Skeletal muscle tissue (tissue), 5 donors: Measurements from ENCODE around the gene TSBP1. TPM values are rescaled to one million over a fixed set of nuclear protein-coding genes. Genes with fewer than 3 reads are reported as not detected.

Experiments used
- H3K27ac ChIP-seq: one replicate; pipeline ENCODE4 v1.7.0; 2013; ENCODE audit warnings: mild to moderate bottlenecking, low read depth, low read length, inconsistent platforms
- H3K27me3 ChIP-seq, 3 donors: one replicate each; pipeline ENCODE4 v1.7.0; 2013; ENCODE audit warnings: low read length in 3 of 3; ENCODE audit not compliant: control insufficient read depth in 3 of 3, insufficient read depth in 3 of 3
- H3K36me3 ChIP-seq, 3 donors: one replicate each; pipeline ENCODE4 v1.7.0; 2013; ENCODE audit warnings: low read length in 3 of 3; ENCODE audit not compliant: control insufficient read depth in 3 of 3, insufficient read depth in 3 of 3
- H3K4me1 ChIP-seq, 3 donors: one replicate each; pipeline ENCODE4 v1.7.0; 2013; ENCODE audit warnings: low read length in 3 of 3, mild to moderate bottlenecking in 3 of 3; ENCODE audit not compliant: control insufficient read depth in 3 of 3, insufficient read depth in 3 of 3
- H3K4me3 ChIP-seq, 3 donors: one replicate each; pipeline ENCODE4 v1.7.0; 2013; ENCODE audit warnings: low read length in 3 of 3
- H3K9ac ChIP-seq, 3 donors: one replicate each; pipeline ENCODE4 v1.7.0; 2013; ENCODE audit warnings: low read length in 3 of 3, mild to moderate bottlenecking in 3 of 3, moderate library complexity in 2 of 3, low read depth in 1 of 3
- H3K9me3 ChIP-seq, 3 donors: one replicate each; pipeline ENCODE4 v1.7.0; 2013; ENCODE audit warnings: low read length in 3 of 3; ENCODE audit not compliant: control insufficient read depth in 3 of 3
- small RNA-seq: library from RNA; depleted of rRNA; stranded (forward); fragments of <200 nt; gene quantifications from one replicate; pipeline ENCODE3, GENCODE V24; 2014
- total RNA-seq: library from RNA; depleted of rRNA; stranded (reverse); fragments of >200 nt; gene quantifications from one replicate; pipeline ENCODE4 v1.2.3, GENCODE V29; 2014
- donor health status: Osteomylitis.

TSBP1 gene
- total RNA-seq, 1 donor from 2014 or later: not detected

DNA sequence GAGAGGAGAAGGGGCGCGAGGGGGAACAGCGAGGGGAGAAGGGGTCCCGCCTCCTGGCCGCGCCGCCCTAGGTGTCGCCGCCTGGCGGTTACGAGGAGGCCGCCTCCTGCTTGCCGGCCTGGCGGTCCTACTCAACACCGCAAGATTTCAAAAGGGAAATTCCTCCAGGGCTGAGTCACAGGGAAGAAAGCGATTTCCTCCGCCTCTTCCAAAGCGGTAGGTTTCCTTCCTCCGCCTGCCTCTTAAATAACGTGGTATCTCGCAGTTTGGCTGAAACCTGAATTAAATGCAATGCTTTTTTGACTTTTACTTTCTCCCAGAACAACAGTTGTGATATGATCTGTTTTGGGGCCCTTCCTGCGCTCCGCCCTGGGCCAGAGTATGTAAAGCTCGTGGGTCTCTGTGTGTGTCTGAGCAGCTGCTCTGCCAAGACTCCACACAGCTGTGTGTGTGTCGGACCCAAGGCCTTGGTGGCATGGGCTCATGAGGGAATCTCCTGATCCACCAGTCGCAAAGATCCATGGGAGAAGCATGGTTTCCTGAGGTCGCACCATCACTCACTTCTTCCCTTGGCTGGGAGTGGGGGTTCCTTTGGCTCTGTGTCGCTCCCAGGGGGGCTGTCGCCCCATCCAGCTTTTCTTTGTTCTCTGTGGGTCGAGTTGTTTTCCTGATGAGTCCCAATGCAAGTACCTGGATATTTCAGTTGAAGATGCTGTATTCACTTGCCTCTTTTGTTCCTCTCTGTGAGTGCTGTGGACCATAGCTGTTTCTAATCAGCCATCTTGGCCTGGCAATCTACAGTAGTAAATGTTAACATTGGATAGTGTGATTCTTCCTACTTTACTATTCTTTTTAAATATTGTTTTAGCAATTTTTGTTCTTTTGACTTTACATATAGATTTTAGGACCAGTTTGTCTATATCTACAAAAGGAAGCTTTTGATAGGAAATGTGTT, 116.2 kb downstream of the TSBP1 start:
- Histone ChIP-seq H3K9me3 (no peaks in the 10 kb centered on the region), H3K27ac (peak overlapping the region; percentile 77), H3K27me3 (peaks cover 0 to 3% (median 0%) of the 10 kb centered on the region in 3 donors), H3K4me3 (peak overlapping the region; percentile 58 to 71 (median 59)), H3K9ac (peak overlapping the region in 1 of 3 donors; percentile 4), H3K4me1 (peaks cover 4 to 6% (median 5%) of the 10 kb centered on the region in 3 donors), H3K36me3 (no peaks in the 10 kb centered on the region)

DNA sequence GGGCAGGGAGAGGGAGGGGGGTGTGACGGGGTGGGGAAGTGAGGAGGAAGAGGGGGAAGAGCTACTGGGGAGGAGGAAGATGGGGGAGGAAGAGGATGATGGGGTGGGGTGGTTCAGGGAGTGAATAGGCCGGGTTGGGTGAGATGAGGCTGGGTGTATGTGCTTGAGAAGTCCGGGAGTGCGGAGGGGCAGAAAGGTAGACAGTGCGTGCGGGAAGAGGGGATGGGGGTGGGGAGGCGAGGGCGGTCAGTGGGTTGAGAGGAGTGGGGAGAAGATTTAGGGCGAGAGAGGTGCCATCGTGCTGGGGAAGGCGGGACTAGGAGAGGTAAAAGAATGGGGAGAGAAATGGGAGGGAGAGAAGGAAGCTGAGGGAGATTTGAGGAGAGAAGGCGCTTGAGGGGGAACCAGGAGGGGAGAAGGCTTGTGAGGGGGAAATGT, 116.9 kb downstream of the TSBP1 start:
- Histone ChIP-seq H3K4me1 (peaks cover 4 to 6% (median 5%) of the 10 kb centered on the region in 3 donors), H3K9me3 (no peaks in the 10 kb centered on the region), H3K27ac (peak overlapping the region; percentile 77), H3K27me3 (peaks cover 0 to 3% (median 0%) of the 10 kb centered on the region in 3 donors), H3K36me3 (no peaks in the 10 kb centered on the region), H3K9ac (peak overlapping the region in 1 of 3 donors; percentile 4), H3K4me3 (peak overlapping the region; percentile 58 to 71 (median 59))

DNA sequence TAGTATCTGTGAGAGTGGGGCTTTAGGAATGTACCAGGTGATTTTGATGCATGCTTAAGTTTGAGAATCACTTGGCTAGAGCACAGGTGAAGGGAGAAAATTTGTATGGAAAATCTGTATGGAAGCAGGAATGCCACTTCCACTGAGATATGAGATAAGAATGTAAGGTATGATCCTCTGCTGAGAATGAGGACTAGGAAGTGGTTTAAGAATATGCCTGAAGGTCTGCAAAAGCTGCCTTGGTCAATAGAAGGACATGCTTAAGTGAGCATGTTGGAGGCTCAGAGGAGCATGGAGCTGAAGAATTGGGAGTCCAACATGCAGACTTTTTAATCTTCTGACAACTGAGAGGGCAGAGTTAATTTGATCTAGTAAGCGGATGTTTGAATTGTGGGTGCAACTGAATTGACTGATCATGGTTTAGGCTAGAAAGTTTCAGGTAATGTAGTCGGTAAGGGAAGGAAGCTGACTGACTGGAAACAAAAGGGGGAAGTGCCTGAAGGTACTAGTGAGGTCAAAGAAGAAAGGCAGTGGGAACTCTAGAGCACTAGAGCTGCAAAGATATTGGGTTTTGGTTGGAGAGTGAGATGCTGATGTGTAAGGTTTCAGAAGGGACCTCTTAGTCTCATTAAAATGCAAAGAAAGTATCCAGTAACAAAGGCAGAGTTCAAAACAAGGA, 119.2 kb downstream of the TSBP1 start:
- peaks cover 0 to 2% (median 0%) of the 10 kb centered on the region in 3 donors for H3K9me3 ChIP-seq
- peaks cover 4 to 6% (median 5%) of the 10 kb centered on the region in 3 donors for H3K4me1 ChIP-seq
- peaks cover 0 to 3% (median 0%) of the 10 kb centered on the region in 3 donors for H3K27me3 ChIP-seq
- H3K36me3 ChIP-seq: no peaks in the 10 kb centered on the region
- no peak overlapping the region for H3K4me3 ChIP-seq
- H3K27ac ChIP-seq: no peak overlapping the region
- H3K9ac ChIP-seq: no peak overlapping the region

DNA sequence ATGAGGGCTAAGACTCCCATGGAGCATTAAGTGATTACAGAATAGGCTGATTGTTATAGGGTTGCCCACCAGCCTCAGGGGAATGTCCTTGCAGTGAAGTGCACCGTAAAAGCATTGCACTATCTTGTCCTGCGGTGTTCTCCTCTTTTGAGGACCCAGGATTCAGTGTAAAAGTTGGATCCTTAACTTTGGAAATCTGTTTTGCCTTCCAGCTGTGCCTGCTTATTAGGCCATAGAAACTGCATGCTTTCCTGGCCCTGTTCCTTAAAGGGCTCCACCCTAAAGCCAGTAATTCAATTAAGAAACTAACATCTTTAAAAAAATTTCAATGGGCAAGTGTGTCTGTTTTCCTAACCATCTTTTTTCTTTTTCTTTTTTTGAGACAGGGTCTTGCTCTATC, 122.4 kb downstream of the TSBP1 start:
- Histone ChIP-seq H3K36me3 (no peaks in the 10 kb centered on the region), H3K27ac (no peak overlapping the region), H3K4me3 (no peak overlapping the region), H3K9ac (no peak overlapping the region), H3K9me3 (peaks cover 0 to 2% (median 0%) of the 10 kb centered on the region in 3 donors), H3K27me3 (no peaks in the 10 kb centered on the region), H3K4me1 (peaks cover 2 to 3% (median 3%) of the 10 kb centered on the region in 3 donors)

DNA sequence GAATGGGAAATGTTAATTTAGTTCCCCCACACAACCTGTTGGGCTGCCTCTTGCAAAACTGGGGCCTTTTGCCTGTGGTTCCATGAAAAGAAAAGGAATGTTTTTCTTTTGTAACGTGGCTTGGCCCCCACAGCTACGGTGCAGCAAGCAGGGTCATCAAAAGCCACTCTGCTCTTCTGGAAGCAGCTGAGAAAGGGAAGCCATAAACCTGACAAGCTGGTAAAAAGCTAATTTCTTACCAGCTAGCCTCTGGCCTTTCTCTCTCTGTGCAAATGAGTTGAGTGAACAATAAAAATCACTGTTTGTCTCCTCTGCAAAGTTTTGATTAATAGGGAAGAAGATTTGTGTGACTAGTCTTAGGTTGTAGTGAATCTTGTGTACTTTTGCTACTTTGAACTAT, 124.3 kb downstream of the TSBP1 start:
- Histone ChIP-seq H3K9me3 (peaks cover 0 to 2% (median 0%) of the 10 kb centered on the region in 3 donors), H3K4me3 (no peak overlapping the region), H3K9ac (no peak overlapping the region), H3K27me3 (peaks cover 0 to 6% (median 4%) of the 10 kb centered on the region in 3 donors), H3K4me1 (peaks cover 3 to 11% (median 4%) of the 10 kb centered on the region in 3 donors), H3K27ac (no peak overlapping the region), H3K36me3 (no peaks in the 10 kb centered on the region)

DNA sequence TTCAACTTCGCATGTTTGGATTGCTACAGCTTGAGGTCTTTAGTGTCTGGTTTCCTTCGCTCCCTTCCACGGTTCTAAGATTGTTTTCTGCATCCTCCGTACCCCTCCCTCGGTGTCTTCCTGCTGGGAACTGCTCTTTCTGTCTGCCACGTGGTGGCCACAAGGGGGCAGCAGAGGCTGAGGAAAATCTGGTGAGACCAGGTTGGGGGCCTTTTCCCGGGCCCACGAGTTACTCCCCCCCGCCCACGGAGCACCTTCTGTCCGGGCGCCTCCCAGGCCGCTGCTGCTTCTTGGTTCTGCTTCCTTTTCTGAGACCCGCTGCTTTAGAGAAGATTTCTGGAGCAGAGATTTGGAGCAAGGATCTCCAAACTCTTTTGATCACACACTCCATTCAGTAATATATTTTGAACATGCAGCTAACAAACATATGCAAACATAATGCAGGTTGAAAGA, 126.7 kb downstream of the TSBP1 start:
- peak overlapping the region; percentile 34 to 49 (median 46) for H3K4me3 ChIP-seq
- peaks cover 0 to 2% (median 0%) of the 10 kb centered on the region in 3 donors for H3K9me3 ChIP-seq
- H3K27me3 ChIP-seq: peaks cover 0 to 6% (median 4%) of the 10 kb centered on the region in 3 donors
- peak overlapping the region in 2 of 3 donors; percentile 36 to 62 for H3K9ac ChIP-seq
- no peaks in the 10 kb centered on the region for H3K36me3 ChIP-seq
- H3K27ac ChIP-seq: no peak overlapping the region
- H3K4me1 ChIP-seq: peaks cover 3 to 11% (median 4%) of the 10 kb centered on the region in 3 donors

DNA sequence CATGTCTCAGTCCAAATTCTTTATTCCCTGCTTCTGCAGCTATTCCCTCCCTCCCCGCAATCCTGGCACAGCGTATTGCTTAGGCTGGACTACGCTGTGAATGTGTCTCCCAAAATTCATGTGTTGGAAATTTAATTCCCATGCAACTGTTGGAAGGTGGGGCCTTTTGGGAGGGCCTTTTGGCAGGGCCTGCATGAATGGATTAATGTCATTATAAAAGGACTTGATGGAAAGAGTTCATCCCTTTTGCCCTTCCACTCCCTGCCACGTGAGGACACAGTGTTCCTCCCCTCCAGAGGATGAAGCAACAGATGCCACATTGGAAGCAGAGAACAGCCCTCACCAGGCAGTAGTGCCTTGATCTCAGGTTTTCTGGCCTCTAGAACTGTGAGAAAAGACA, 127.4 kb downstream of the TSBP1 start:
- H3K4me3 ChIP-seq: no peak overlapping the region
- H3K36me3 ChIP-seq: no peaks in the 10 kb centered on the region
- no peak overlapping the region for H3K9ac ChIP-seq
- no peak overlapping the region for H3K27ac ChIP-seq
- peaks cover 0 to 2% (median 0%) of the 10 kb centered on the region in 3 donors for H3K9me3 ChIP-seq
- peaks cover 3 to 11% (median 4%) of the 10 kb centered on the region in 3 donors for H3K4me1 ChIP-seq
- peaks cover 0 to 6% (median 4%) of the 10 kb centered on the region in 3 donors for H3K27me3 ChIP-seq

Small RNA genes within 50 kb of the gene (small RNA-seq; reads per million reads assigned to genes)
- gene RNU6-603P: not detected

Other genes with a start within 250 kb of the TSBP1 start
- 14.1 TPM for gene ATF6B, start 243.7 kb downstream of the TSBP1 start, total RNA-seq
- gene FKBPL, start 241.6 kb downstream of the TSBP1 start, total RNA-seq: 5.7 TPM
- gene PRRT1, start 220.0 kb downstream of the TSBP1 start, total RNA-seq: not detected
- 31.3 TPM for gene PPT2, start 217.8 kb downstream of the TSBP1 start, total RNA-seq
- gene EGFL8, start 207.3 kb downstream of the TSBP1 start, total RNA-seq: 14.6 TPM
- gene AGPAT1, start 195.8 kb downstream of the TSBP1 start, total RNA-seq: 8.4 TPM
- 57.9 TPM for gene RNF5, start 193.5 kb downstream of the TSBP1 start, total RNA-seq
- gene AGER, start 187.7 kb downstream of the TSBP1 start, total RNA-seq: 0.52 TPM
- 50.1 TPM for gene PBX2, start 181.7 kb downstream of the TSBP1 start, total RNA-seq
- gene GPSM3, start 179.3 kb downstream of the TSBP1 start, total RNA-seq: 1.6 TPM
- 9.9 TPM for gene NOTCH4, start 147.8 kb downstream of the TSBP1 start, total RNA-seq
- gene BTNL2, start 35.3 kb upstream of the TSBP1 start, total RNA-seq: not detected
- 54.3 TPM for gene HLA-DRA, start 68.0 kb upstream of the TSBP1 start, total RNA-seq
- gene HLA-DRB5, start 158.4 kb upstream of the TSBP1 start, total RNA-seq: 14.6 TPM
- gene HLA-DRB1, start 217.9 kb upstream of the TSBP1 start, total RNA-seq: 28.7 TPM